GM13977 (cell line): Measurements from ENCODE around the gene PSMD5.

Experiments used
- DNase-seq: peaks from one replicate; pipeline ENCODE4 v3.0.0; 2012; ENCODE audit warnings: low spot score
- CTCF ChIP-seq: IDR thresholded peaks from 2 replicates; pipeline ENCODE4 v1.5.1; 2012; ENCODE audit warnings: mild to moderate bottlenecking, control low read depth; ENCODE audit not compliant: insufficient read depth; ENCODE audit errors: extremely low read depth, missing control alignments
- in situ Hi-C: fragments of 300-500 bp; cut with MboI; formaldehyde crosslinking; loops from one replicate; pipeline ENCODE4 v1.12.0; 2022; ENCODE audit warnings: low sequenced_read_pairs, low pct_unique_long_range_greater_than_20kb, mixed read lengths, inconsistent platforms; ENCODE audit not compliant: unreplicated experiment

PSMD5 gene

GRCh38 chr9:120857481-120857880, 14.8 kb upstream of the PSMD5 start:
- DNase-seq = no peak
- in situ Hi-C loops = no loop called here
- no peak for TF ChIP-seq CTCF

DNA sequence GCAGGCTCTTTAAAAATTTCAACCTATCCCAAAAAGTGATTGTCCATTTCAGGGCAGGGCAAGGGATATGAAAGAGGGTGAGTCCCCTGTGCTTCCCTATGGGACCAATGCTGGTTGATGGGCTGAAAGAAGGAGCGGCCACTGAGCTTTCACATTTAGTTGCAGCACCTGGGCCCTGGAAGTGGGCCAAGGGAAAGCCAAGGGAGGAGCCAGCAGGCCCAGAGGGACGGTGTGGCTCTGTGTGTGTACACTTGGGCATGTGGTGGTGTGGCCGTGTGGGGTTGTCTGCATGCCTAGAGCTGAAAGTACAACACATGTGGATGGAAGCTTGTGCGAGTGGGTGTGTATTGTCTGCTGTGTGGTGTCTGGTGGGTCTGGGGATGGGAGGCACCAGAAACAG, 14.0 kb upstream of the PSMD5 start:
- DNase-seq = no peak
- no peak for TF ChIP-seq CTCF
- in situ Hi-C loops = no loop called here

DNA sequence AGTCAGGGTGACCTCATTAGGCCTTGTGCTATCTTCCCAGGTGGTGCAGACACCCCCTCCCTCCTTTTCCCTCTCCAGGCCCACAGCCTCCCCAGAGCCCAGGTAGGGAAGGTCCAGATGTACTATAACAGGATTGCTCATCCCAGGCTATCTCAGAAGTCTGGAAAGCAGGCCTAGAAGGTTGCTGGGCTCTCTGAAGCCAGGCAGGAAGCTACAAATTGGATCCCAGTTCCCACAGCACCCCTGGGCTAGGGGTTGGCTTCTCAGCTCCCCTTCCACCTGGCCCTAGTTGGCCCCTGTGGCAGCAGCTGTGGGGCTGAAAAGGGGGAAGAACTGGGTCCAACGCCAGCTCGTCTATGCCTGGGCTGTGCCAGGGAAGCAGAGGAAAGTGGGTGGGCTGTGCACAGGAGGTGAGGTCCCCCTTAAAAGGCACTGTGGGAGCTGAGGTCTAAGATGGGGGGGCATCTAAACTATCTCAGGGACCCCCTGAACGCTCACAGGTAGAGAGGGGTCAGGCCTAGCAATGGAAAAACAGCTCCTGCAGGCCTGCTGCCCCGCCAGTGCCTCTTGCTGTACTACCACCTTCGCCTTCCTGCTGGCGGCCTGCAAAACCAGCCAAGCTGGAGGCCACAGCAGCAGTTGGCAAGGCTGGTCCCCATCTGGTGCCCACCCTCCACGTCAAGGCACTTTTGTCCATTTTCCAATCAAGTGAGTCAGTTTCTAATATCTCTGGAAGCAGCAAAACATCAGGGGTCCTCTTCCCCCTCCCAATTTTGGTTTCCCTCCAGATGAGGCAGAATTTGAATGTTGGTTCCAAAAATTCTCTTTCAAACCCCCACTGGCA, 13.3 kb upstream of the PSMD5 start:
- no peak for DNase-seq

DNA sequence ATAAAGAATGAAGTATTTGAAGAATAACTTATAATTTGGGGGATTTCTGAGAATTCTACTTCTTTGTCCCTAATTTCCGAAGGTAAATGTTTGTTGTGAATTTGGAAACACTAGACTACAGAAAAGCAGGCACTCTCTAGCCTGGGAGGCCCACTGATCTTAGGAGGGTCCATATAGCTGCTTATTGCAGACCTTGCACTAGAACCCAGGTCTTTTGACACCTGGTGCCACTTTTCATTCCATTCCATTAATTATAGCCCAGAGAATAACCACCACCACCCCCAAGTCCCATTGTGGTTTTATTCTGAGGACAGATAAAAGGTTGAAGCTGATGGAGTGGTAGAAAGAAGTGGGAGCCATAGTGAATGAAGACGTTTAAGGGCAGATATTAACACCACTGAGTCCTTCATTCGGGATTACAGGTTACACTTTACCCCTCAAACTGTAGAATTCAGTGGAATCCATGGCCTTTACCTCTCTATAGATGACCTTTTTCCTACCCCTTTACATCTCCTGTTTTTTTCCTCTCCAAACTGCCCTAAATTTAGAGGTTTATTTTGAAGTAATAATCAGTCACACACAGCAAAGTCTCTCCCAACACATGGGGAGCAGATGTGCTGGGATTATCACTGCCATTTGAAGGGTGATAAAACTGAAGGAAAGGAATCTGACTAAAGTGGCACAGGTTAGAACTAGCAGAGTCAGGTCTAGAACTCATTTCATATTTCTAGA, 12.0 kb upstream of the PSMD5 start:
- in situ Hi-C loops = no loop called here
- TF ChIP-seq CTCF = no peak
- DNase-seq = no peak

More for the DNA sequence above, 13.3 kb upstream of the PSMD5 start:
- in situ Hi-C loops = no loop called here
- no peak for TF ChIP-seq CTCF

GRCh38 chr9:120853198-120853597, 10.5 kb upstream of the PSMD5 start:
- DNase-seq = no peak
- no peak for TF ChIP-seq CTCF
- in situ Hi-C loops = no loop called here

DNA sequence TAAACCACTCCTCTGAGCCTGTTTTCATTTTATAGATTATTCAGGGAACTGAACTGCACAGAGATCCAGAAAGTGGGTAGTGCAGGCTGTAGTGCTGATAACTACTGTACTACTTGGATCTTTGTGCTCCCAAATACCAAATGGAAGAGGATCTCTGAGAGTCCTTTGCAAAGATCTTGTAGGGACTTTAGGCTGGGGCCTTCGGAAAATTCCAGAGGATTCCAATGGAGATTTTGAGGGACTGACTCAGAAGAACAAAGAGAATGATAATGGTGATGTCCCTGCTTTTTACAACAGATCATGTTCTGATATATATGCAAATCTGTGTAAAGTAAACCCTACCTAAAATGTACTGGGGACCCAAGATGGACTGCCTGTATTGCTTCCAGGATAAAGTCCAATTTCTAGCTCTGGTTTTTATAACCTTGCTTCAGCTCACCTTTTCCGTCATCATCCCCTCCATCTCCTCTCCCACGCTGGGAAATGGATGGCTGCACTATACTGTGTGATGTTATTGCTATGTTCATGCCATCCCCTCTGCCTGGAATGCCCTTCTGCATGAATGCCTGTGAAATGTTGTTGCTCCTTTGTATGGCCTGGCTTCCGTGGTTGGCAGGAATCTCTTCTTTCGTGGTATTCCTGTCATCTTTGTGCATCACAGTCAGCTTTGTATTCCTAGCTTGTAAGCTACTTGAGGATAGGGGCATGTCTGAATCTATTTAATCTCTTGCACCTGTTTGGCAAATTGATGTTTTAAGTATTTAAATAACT, 9.7 kb upstream of the PSMD5 start:
- DNase-seq = no peak
- in situ Hi-C loops = no loop called here
- no peak for TF ChIP-seq CTCF
